HepG2 (cell line): ENCODE results near the gene NMUR1. TPM values are rescaled to one million over a fixed set of nuclear protein-coding genes. Genes with fewer than 3 reads are reported as not detected.

ENCODE experiments used
- ATAC-seq: fragments of 200-7000 bp; cut with Tn5 transposase; 3 replicates; pipeline ENCODE4 v1.9.1; 2020; ENCODE audit warnings: mild to moderate bottlenecking, moderate library complexity
- BruUV-seq: library from RNA; stranded (reverse); fragments of 400-500 nt; replicated peaks from 2 replicates; lab custom pipeline; 2021; lab: Mats Ljungman, UMichigan
- CTCF ChIA-PET: fragments of 300-600 bp; formaldehyde crosslinking; extraction: SDS; loops from one replicate; lab custom pipeline; 2021; ENCODE audit warnings: low total read pairs, inconsistent platforms, low intra/inter-chr PET ratio; lab: Yijun Ruan, JAX
- POLR2A ChIA-PET: fragments of 350-600 bp; sonication (Branson Sonifier 250); formaldehyde crosslinking; loops from one replicate; lab custom pipeline; 2020; ENCODE audit warnings: antibody characterized with exemption, inconsistent platforms; lab: Yijun Ruan, JAX
- DNase-seq: peaks from one replicate; pipeline ENCODE4 v3.0.0-alpha.2; 2015; ENCODE audit warnings: low spot score
- FAIRE-seq: peaks from 3 replicates; lab custom pipeline; 2011; peaks lifted over from hg19 to GRCh38; lab: Jason Lieb, UNC
- H2AFZ ChIP-seq: one replicate; pipeline ENCODE4 v1.6.1; 2011; ENCODE audit warnings: low read length, inconsistent platforms
- H3K27ac ChIP-seq: fragments of 300-600 bp; 3 replicates; pipeline ENCODE4 v1.8.0; 2011; ENCODE audit warnings: mixed run types, mild to moderate bottlenecking, mixed read lengths, low read length, inconsistent platforms; ENCODE audit not compliant: insufficient read depth; ENCODE audit errors: extremely low read length
- H3K27me3 ChIP-seq, 2 experiments: fragments of 200-600 bp in 1 of 2; 2 replicates in 1 of 2; 3 replicates in 1 of 2; pipeline versions ENCODE4 v1.6.0 to v1.8.0; 2011; ENCODE audit warnings: low read length in 2 of 2, mild to moderate bottlenecking in 2 of 2, moderate library complexity in 2 of 2, inconsistent platforms in 1 of 2; ENCODE audit not compliant: insufficient read depth in 2 of 2, control insufficient read depth in 1 of 2
- H3K36me3 ChIP-seq, 2 experiments: fragments of 200-600 bp in 1 of 2; replicated peaks in 1 of 2; 2 replicates in 1 of 2; 3 replicates in 1 of 2; pipeline versions ENCODE4 v1.5.1 to v1.8.0; 2011; ENCODE audit warnings: low read length in 2 of 2, inconsistent platforms in 1 of 2; ENCODE audit not compliant: insufficient read depth in 2 of 2, control insufficient read depth in 1 of 2
- H3K4me1 ChIP-seq: 2 replicates; pipeline ENCODE4 v1.5.1; 2012; ENCODE audit warnings: low read length, inconsistent platforms; ENCODE audit not compliant: insufficient read depth
- H3K4me2 ChIP-seq: 2 replicates; pipeline ENCODE4 v1.6.0; 2011; ENCODE audit warnings: low read depth, low read length, inconsistent platforms
- H3K4me3 ChIP-seq, 3 experiments: fragments of 200-600 bp in 1 of 3; sonication (generic), shearing (Covaris generic) in 1 of 3; replicated peaks in 1 of 3; 2 replicates each; pipeline ENCODE4 v1.5.1; 2011 to 2016; ENCODE audit warnings: low read length in 3 of 3, inconsistent platforms in 2 of 3, low read depth in 2 of 3, mild to moderate bottlenecking in 2 of 3, control low read depth in 1 of 3, mixed read lengths in 1 of 3; ENCODE audit not compliant: insufficient read depth in 1 of 3
- H3K79me2 ChIP-seq: one replicate; pipeline ENCODE4 v1.6.1; 2011; ENCODE audit warnings: low read length, inconsistent platforms; ENCODE audit not compliant: insufficient read depth
- H3K9ac ChIP-seq: 2 replicates; pipeline ENCODE4 v1.6.0; 2011; ENCODE audit warnings: mild to moderate bottlenecking, low read depth, low read length, inconsistent platforms; ENCODE audit not compliant: insufficient read depth
- H3K9me3 ChIP-seq: 2 replicates; pipeline ENCODE4 v1.5.1; 2012; ENCODE audit warnings: mild to moderate bottlenecking, low read length
- H4K20me1 ChIP-seq: 2 replicates; pipeline ENCODE4 v1.6.0; 2011; ENCODE audit warnings: inconsistent platforms, mild to moderate bottlenecking, low read length, moderate library complexity; ENCODE audit not compliant: insufficient read depth
- ATM ChIP-seq: fragments of 450-650 bp; IDR thresholded peaks from 2 replicates; pipeline ENCODE4 v1.7.1; 2017; ENCODE audit warnings: mild to moderate bottlenecking, borderline replicate concordance
- DR1 ChIP-seq: sonication (generic); formaldehyde crosslinking; IDR thresholded peaks from 2 replicates; pipeline ENCODE4 v1.8.0; 2021; ENCODE audit warnings: mild to moderate bottlenecking, missing genetic modification reagents, inconsistent platforms
- HNRNPUL1 ChIP-seq: fragments of 200-400 bp; formaldehyde crosslinking; IDR thresholded peaks from 2 replicates; pipeline ENCODE4 v1.6.1; 2017; ENCODE audit warnings: low read depth, mild to moderate bottlenecking, low read length, moderate library complexity
- RFX3 ChIP-seq: IDR thresholded peaks from 2 replicates; pipeline ENCODE4 v1.6.1; 2016; ENCODE audit warnings: missing biosample characterization, missing genetic modification reagents
- SNRNP70 ChIP-seq: fragments of 200-400 bp; formaldehyde crosslinking; IDR thresholded peaks from 2 replicates; pipeline ENCODE4 v1.6.1; 2017; ENCODE audit warnings: mild to moderate bottlenecking, low read depth, low read length, moderate library complexity
- ZNF280D ChIP-seq: sonication (generic); formaldehyde crosslinking; IDR thresholded peaks from 2 replicates; pipeline ENCODE4 v1.5.1; 2020; ENCODE audit warnings: mild to moderate bottlenecking, missing genetic modification reagents
- ZNF354B ChIP-seq: sonication (generic); formaldehyde crosslinking; IDR thresholded peaks from 2 replicates; pipeline ENCODE4 v1.8.0; 2022; ENCODE audit warnings: mild to moderate bottlenecking, missing genetic modification reagents
- ZNF646 ChIP-seq: sonication (generic); formaldehyde crosslinking; IDR thresholded peaks from 2 replicates; pipeline ENCODE4 v1.9.0; 2021; ENCODE audit warnings: mild to moderate bottlenecking, missing genetic modification reagents
- ZNF75D ChIP-seq: sonication (generic); formaldehyde crosslinking; IDR thresholded peaks from 2 replicates; pipeline ENCODE4 v1.8.1; 2023; ENCODE audit warnings: missing genetic modification reagents, mild to moderate bottlenecking, borderline replicate concordance
- ZNF777 ChIP-seq: sonication (generic); formaldehyde crosslinking; IDR thresholded peaks from 2 replicates; pipeline ENCODE4 v1.4.0; 2020; ENCODE audit warnings: missing genetic modification reagents
- ZNF839 ChIP-seq: sonication (generic); formaldehyde crosslinking; IDR thresholded peaks from 2 replicates; pipeline ENCODE4 v1.4.0; 2020; ENCODE audit warnings: missing genetic modification reagents, mild to moderate bottlenecking, borderline replicate concordance
- WGBS: methylation state at CpG from one replicate; pipeline ENCODE4 v1.1.6; 2017; ENCODE audit warnings: low lambda C conversion rate; 5-methylcytosine and 5-hydroxymethylcytosine counted together
- in situ Hi-C: cut with HindIII; loops from 2 replicates; pipeline ENCODE4 v1.10.0; 2017; ENCODE audit warnings: low pct_unique_long_range_greater_than_20kb; ENCODE audit not compliant: extremely low pct_ligation_motif_present
- intact Hi-C: fragments of 100-400 bp; cut with micrococcal nuclease; formaldehyde crosslinking; loops from one replicate; pipeline ENCODE4 v1.10.0; 2022; ENCODE audit not compliant: unreplicated experiment
- polyA plus RNA-seq, 8 experiments: library from polyadenylated mRNA; depleted of rRNA in 3 of 8; stranded (reverse) in 7 of 8; unstranded in 1 of 8; fragments of >200 nt; fragmentation: Illumina TruSeq in 4 of 8; extraction: Trizol in 4 of 8; gene quantifications; 2 replicates each; pipeline versions ENCODE4 v1.2.1 to v1.2.3, GENCODE V29; 2011 to 2016; ENCODE audit warnings: low read depth in 4 of 8, missing spikeins in 1 of 8, mixed read lengths in 1 of 8; ENCODE audit not compliant: insufficient read depth in 1 of 8
- total RNA-seq, 5 experiments: library from RNA; depleted of rRNA; stranded (reverse); fragments of >200 nt; fragmentation: Illumina TruSeq; extraction: Trizol; gene quantifications; 2 replicates each; pipeline ENCODE4 v1.2.3, GENCODE V29; 2016; ENCODE audit warnings: low read depth in 1 of 5

The NMUR1 gene
- total and polyA plus RNA-seq, 2 of the 13 experiments (the other 11 are each of a cell fraction or from before 2014, with no cell fraction given) = not detected

GRCh38 chr2:231521443-231521842 is 8.8 kb downstream of the NMUR1 start (continued):
- TF ChIP-seq ZNF646 = no peak

DNA sequence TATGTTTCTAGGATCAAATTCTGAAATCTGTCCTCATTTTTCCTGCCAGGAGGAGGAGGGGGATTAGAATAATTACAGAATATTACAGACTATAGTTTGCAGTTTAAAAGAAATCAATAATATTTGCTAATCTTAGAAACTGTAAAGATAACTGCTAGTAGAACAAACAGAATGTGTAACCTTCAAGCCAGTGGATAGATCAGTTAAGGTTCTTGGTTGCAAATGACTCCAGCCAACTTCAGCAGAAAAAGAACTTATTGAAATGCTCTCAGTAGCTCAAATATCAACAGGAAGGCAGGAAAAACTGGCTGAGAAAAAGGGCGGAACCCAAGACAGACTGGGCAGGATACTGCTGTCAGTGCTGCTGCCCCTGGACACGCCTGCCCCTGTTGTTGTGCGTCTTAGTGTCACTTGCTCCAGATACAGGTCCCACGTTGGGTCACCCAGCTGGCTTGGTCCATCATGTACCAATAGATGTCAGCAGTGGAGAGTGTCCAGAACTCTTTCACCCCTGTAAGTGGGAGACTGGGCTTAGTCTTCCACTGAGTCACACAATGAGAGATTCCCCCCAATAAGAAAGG is 10.2 kb downstream of the NMUR1 start:
- intact Hi-C loops (no loop called here), in situ Hi-C loops (no loop called here)
- ATAC-seq = no peak
- Histone ChIP-seq H3K4me1 (0 out of 2 replicates have a peak, but pooled peaks cover 4% of the 10 kb centered on the region), H3K9me3 (no peaks in the 10 kb centered on the region), H3K36me3 (no peaks in the 10 kb centered on the region), H3K79me2 (no peaks in the 10 kb centered on the region), H3K27ac (no peak overlapping the region), H3K9ac (no peak overlapping the region), H4K20me1 (no peaks in the 10 kb centered on the region), H3K27me3 (peaks cover 0 to 22% of the 10 kb centered on the region in 2 experiments; a peak in 3 of 5 replicates), H3K4me2 (no peak overlapping the region), H3K4me3 (no peak overlapping the region), H2AFZ (no peak overlapping the region)
- DNase-seq = no peak
- CTCF ChIA-PET = no interaction called here
- WGBS = 51% methylated on average over 3 of the region's 4 CpGs
- BruUV-seq = no TSS peak
- FAIRE-seq = no peak
- POLR2A ChIA-PET = no interaction called here
- TF ChIP-seq ZNF777 (CRISPR knock-in tag) = no peak
- TF ChIP-seq DR1 (CRISPR knock-in tag) = no peak
- TF ChIP-seq ZNF280D (CRISPR knock-in tag) = no peak
- no peak for TF ChIP-seq ZNF354B
- no peak for TF ChIP-seq RFX3 (CRISPR knock-in tag)
- TF ChIP-seq ZNF75D (CRISPR knock-in tag) = no peak
- TF ChIP-seq SNRNP70 = no peak
- TF ChIP-seq HNRNPUL1 = no peak
- no peak for TF ChIP-seq ATM
- no peak for TF ChIP-seq ZNF839 (CRISPR knock-in tag)
